Body of pancreas (tissue), 4 donors: Measurements from ENCODE around the gene LOXHD1.

Experiments used
- POLR2A ChIP-seq, 3 donors: fragments of 450-650 bp; IDR thresholded peaks; one replicate each; pipeline ENCODE4 v1.6.1; 2016; ENCODE audit warnings: antibody characterized with exemption in 3 of 3, mild to moderate bottlenecking in 2 of 3
- TF ChIP-seq, protein P1 (sequence below), 7 experiments: fragments of 450-650 bp in 4 of 7; fragments of 200-600 bp in 3 of 7; sonication (generic) in 3 of 7; IDR thresholded peaks; one replicate each; pipeline ENCODE4 v1.5.1; 2016 to 2019; ENCODE audit warnings: antibody characterized with exemption in 7 of 7

- TF ChIP-seq, protein P1, sequence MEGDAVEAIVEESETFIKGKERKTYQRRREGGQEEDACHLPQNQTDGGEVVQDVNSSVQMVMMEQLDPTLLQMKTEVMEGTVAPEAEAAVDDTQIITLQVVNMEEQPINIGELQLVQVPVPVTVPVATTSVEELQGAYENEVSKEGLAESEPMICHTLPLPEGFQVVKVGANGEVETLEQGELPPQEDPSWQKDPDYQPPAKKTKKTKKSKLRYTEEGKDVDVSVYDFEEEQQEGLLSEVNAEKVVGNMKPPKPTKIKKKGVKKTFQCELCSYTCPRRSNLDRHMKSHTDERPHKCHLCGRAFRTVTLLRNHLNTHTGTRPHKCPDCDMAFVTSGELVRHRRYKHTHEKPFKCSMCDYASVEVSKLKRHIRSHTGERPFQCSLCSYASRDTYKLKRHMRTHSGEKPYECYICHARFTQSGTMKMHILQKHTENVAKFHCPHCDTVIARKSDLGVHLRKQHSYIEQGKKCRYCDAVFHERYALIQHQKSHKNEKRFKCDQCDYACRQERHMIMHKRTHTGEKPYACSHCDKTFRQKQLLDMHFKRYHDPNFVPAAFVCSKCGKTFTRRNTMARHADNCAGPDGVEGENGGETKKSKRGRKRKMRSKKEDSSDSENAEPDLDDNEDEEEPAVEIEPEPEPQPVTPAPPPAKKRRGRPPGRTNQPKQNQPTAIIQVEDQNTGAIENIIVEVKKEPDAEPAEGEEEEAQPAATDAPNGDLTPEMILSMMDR (IDR thresholded peaks at IDR 0.05): no peak
- TF ChIP-seq POLR2A (IDR thresholded peaks at IDR 0.05): no peak
These were observed 196.3 kb downstream of the LOXHD1 start for GRCh38 chr18:46460754-46461153.
